ENCODE data around the gene TXNDC8.

- TF ChIP-seq CTCF (IDR thresholded peaks at IDR 0.05): no peak
- TF ChIP-seq POLR2A (IDR thresholded peaks at IDR 0.05): no peak
Observed at GRCh38 chr9:110257956-110258355, 79.7 kb downstream of the TXNDC8 start.
